ENCODE results near the gene GXYLT1. TPM values are rescaled to one million over a fixed set of nuclear protein-coding genes. Genes with fewer than 3 reads are reported as not detected.
A peak's percentile ranks its signal among the peaks of the same experiment; 100 is the strongest.
"Not testable (repeated sequence)": the region's sequence is repeated elsewhere in the genome, so short reads cannot be mapped to it uniquely, and the experiment has no call there.

GXYLT1 gene, protein sequence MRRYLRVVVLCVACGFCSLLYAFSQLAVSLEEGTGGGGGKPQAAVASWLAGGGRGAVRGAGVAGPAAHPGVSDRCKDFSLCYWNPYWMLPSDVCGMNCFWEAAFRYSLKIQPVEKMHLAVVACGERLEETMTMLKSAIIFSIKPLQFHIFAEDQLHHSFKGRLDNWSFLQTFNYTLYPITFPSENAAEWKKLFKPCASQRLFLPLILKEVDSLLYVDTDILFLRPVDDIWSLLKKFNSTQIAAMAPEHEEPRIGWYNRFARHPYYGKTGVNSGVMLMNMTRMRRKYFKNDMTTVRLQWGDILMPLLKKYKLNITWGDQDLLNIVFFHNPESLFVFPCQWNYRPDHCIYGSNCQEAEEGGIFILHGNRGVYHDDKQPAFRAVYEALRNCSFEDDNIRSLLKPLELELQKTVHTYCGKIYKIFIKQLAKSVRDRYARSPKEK
- polyA plus RNA-seq (2011; rRNA removed) (3.8 and 8.5 TPM in 2 replicates), polyA minus RNA-seq (2011; rRNA and poly(A)+ RNA removed) (2.2 and 2.6 TPM in 2 replicates)

DNA sequence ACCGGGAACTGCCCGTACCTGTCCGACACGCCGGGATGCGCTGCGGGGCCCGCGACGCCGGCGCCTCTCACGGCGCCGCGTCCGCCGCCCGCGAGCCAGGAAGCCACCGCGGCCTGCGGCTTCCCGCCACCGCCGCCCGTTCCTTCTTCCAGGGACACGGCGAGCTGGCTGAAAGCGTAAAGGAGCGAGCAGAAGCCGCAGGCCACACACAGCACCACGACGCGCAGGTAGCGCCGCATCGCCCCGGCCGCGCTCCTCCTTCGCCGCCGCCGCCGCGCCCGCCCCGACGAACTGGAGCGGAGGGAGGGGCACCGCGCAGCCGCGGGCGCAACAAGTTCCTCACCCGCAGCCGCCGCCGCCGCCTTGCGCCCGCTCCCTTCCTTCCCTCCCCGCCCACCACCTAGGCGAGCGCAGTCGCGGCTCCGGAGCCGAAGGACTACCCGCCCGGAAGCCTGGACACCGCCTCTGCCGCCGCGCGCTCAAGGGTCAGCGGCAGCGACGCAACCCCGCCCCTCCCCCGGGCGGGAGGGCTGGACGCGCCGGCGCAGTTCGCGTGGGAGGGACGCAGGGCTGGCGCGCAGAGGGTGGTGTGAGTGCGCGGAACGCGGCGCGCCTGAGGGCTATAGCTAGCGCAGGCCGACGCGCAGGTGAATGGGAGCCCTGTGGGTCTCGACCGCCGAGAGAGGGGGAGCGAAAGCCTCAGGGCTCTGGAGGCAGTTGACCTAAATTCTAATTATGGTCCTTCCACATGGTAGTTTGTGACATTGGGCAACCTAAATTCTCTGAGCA, at the start of gene GXYLT1:
TSS of gene GXYLT1 (minus strand) at position 467 of the 789 bp plus-strand sequence. CDS start at position 239, 228 bp downstream.
- H3K4me3 ChIP-seq (ENCODE audit: low read depth, low read length), result peak within 1 kb of the TSS; percentile 59
- no peaks in the 10 kb centered on the region for H3K36me3 ChIP-seq (ENCODE audit: control insufficient read depth, insufficient read depth, low read length)
- peak; percentile 57 for DNase-seq (ENCODE audit: low read depth)
- H3K27me3 ChIP-seq (ENCODE audit: control insufficient read depth, insufficient read depth, low read length), result no peaks in the 10 kb centered on the region
- TF ChIP-seq, protein P1, sequence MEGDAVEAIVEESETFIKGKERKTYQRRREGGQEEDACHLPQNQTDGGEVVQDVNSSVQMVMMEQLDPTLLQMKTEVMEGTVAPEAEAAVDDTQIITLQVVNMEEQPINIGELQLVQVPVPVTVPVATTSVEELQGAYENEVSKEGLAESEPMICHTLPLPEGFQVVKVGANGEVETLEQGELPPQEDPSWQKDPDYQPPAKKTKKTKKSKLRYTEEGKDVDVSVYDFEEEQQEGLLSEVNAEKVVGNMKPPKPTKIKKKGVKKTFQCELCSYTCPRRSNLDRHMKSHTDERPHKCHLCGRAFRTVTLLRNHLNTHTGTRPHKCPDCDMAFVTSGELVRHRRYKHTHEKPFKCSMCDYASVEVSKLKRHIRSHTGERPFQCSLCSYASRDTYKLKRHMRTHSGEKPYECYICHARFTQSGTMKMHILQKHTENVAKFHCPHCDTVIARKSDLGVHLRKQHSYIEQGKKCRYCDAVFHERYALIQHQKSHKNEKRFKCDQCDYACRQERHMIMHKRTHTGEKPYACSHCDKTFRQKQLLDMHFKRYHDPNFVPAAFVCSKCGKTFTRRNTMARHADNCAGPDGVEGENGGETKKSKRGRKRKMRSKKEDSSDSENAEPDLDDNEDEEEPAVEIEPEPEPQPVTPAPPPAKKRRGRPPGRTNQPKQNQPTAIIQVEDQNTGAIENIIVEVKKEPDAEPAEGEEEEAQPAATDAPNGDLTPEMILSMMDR (IDR thresholded peaks at IDR 0.05; ENCODE audit: insufficient read depth, low read depth, low read length), result no peak
- ChIA-PET CTCF (interaction anchor here (1.0 kb wide), 1 partner anchor 11 kb away, joined by 4 read pairs; no protein-coding TSS in a partner anchor), POLR2A (interaction anchor here (0.6 kb wide), 2 partner anchors 204 to 430 kb away, joined by 5 to 7 read pairs; no protein-coding TSS in a partner anchor)

DNA sequence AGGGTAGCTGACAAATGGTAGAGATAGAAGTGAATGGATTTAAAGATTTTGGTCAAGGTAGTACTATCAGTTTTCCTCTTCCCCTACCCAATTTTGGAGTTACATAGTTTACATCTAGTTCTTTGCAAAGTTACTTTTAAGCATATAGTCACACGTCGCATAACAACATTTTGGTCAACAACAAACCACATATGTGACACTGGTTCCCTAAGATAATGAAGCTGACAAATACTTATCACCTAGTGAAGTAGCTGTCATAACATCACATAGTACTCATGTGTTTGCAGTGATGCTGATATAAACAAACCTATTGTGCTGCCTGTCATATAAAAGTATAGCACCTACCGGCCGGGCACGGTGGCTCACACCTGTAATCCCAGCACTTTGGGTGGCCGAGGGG, 48.0 kb upstream of the GXYLT1 start:
- ChIA-PET CTCF (interaction anchor here (1.0 to 1.1 kb wide), 2 partner anchors 11 to 13 kb away, joined by 3 to 4 read pairs; no protein-coding TSS in a partner anchor), POLR2A (no interaction called here)
- Histone ChIP-seq H3K36me3 (ENCODE audit: control insufficient read depth, insufficient read depth, low read length) (peaks cover 3% of the 10 kb centered on the region; the same call in 1 of the 2 replicates), H3K4me3 (ENCODE audit: low read depth, low read length) (no peak overlapping the region), H3K27me3 (ENCODE audit: control insufficient read depth, insufficient read depth, low read length) (no peaks in the 10 kb centered on the region)
- no peak for DNase-seq (ENCODE audit: low read depth)
- TF ChIP-seq, protein P1 (IDR thresholded peaks at IDR 0.05; ENCODE audit: insufficient read depth, low read depth, low read length), result no peak

DNA sequence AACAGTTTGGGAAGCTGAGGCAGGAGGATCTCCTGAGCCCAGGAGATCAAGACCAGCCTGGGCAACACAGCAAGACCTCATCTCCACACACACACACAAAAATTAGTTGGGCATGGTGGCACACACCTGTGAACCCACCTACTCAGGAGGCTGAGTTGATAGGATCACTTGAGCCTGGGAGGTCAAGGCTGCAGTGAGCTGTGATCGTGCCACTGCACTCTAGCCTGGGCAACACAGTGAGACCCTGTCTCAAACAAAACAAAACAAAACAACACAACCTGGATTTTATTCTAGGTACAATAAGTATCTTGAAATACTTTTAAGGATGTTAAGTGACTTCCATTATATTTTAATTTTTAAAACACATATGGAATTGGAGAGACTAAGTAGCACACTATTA, 47.6 kb upstream of the GXYLT1 start:
- TF ChIP-seq, protein P1 (IDR thresholded peaks at IDR 0.05; ENCODE audit: insufficient read depth, low read depth, low read length), result no peak
- Histone ChIP-seq H3K4me3 (ENCODE audit: low read depth, low read length) (no peak overlapping the region), H3K27me3 (ENCODE audit: control insufficient read depth, insufficient read depth, low read length) (no peaks in the 10 kb centered on the region), H3K36me3 (ENCODE audit: control insufficient read depth, insufficient read depth, low read length) (peaks cover 3% of the 10 kb centered on the region; the same call in 1 of the 2 replicates)
- POLR2A ChIA-PET, result no interaction called here
- DNase-seq (ENCODE audit: low read depth), result no peak
- CTCF ChIA-PET, result interaction anchor here (1.0 kb wide), 1 partner anchor 12 kb away, joined by 4 read pairs; no protein-coding TSS in a partner anchor

DNA sequence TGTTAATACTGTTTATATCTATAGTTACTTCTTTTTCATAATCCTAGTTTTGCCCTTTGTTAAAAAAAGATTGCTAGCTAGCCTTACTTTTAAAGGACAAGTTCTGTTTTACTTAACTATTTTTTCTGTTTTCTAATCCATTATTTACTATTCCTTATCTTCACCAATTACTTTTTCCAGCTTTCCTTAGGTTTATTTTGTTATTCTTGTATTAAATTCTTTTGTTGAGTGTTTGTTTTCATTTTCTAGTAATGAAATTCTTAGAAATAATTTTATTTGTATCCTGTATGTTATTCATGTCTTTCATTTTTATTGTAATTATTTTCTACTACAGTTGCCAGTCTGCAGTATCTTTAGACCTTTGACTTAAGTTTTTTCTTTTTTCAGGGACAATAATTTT, 45.7 kb upstream of the GXYLT1 start:
- DNase-seq (ENCODE audit: low read depth), result no peak
- no peak overlapping the region for H3K4me3 ChIP-seq (ENCODE audit: low read depth, low read length)
- ChIA-PET CTCF (no interaction called here), POLR2A (interaction anchor here (0.6 kb wide), 1 partner anchor 719 kb away, joined by 4 read pairs; no protein-coding TSS in a partner anchor)
- no peaks in the 10 kb centered on the region for H3K27me3 ChIP-seq (ENCODE audit: control insufficient read depth, insufficient read depth, low read length)
- H3K36me3 ChIP-seq (ENCODE audit: control insufficient read depth, insufficient read depth, low read length), result peaks cover 2% of the 10 kb centered on the region; the same call in 1 of the 2 replicates
- TF ChIP-seq, protein P1 (IDR thresholded peaks at IDR 0.05; ENCODE audit: insufficient read depth, low read depth, low read length), result no peak

DNA sequence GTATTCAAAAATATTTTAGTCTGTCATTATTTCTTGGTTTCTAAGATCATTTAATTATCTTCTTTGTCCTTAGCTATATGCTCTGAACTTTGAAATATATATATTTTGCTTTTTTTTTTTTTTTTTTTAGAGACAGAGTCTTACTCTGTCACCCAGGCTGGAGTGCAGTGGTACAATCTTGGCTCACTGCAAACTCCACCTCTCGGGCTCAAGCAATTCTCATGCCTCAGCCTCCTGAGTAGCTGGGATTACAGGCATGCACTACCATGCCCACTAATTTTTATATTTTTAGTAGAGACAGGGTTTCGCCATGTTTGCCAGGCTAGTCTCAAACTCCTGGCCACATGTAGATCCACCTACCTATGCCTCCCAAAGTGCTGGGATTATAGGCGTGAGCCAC, 43.6 kb upstream of the GXYLT1 start:
- H3K27me3 ChIP-seq (ENCODE audit: control insufficient read depth, insufficient read depth, low read length); CTCF ChIA-PET; H3K4me3 ChIP-seq (ENCODE audit: low read depth, low read length); DNase-seq (ENCODE audit: low read depth); POLR2A ChIA-PET; H3K36me3 ChIP-seq (ENCODE audit: control insufficient read depth, insufficient read depth, low read length): not testable (repeated sequence)

Data from BJ (cell line).